A549 (cell line): Measurements from ENCODE around the gene MAP3K2. TPM values are rescaled to one million over a fixed set of nuclear protein-coding genes. Genes with fewer than 3 reads are reported as not detected.

Experiments used
- ATAC-seq, 2 experiments: fragments of 200-7000 bp in 1 of 2; fragments of >200 bp in 1 of 2; cut with Nextera tagmentation in 1 of 2; cut with Tn5 transposase in 1 of 2; 3 replicates each; pipeline versions ENCODE4 v1.8.0 to v1.9.1; 2018 to 2020; ENCODE audit warnings: mild to moderate bottlenecking in 1 of 2, moderate library complexity in 1 of 2
- CTCF ChIA-PET: fragments of 300-600 bp; sonication (Branson Sonifier 250); formaldehyde crosslinking; extraction: SDS; loops from one replicate; lab custom pipeline; 2021; ENCODE audit warnings: antibody characterized with exemption, inconsistent platforms; lab: Yijun Ruan, JAX
- POLR2A ChIA-PET: fragments of 350-600 bp; formaldehyde crosslinking; extraction: SDS; loops from one replicate; lab custom pipeline; 2021; ENCODE audit warnings: antibody characterized with exemption, inconsistent platforms; lab: Yijun Ruan, JAX
- DNase-seq, 2 experiments: peaks; one replicate each; pipeline versions ENCODE4 v3.0.0 to v3.0.0-alpha.2; 2011 to 2016; ENCODE audit warnings: low read depth in 1 of 2, low spot score in 1 of 2
- FAIRE-seq: peaks from 2 replicates; lab custom pipeline; 2011; peaks lifted over from hg19 to GRCh38; lab: Jason Lieb, UNC
- H3K27ac ChIP-seq, 2 experiments: fragments of >200 bp; sonication (Bioruptor Twin); formaldehyde crosslinking; 3 replicates each; pipeline ENCODE4 v1.5.1; 2016 to 2017
- H3K4me1 ChIP-seq: fragments of >200 bp; sonication (Bioruptor Twin); formaldehyde crosslinking; 3 replicates; pipeline ENCODE4 v1.6.1; 2016
- H3K4me2 ChIP-seq: fragments of >200 bp; sonication (Bioruptor Twin); formaldehyde crosslinking; 3 replicates; pipeline ENCODE4 v1.6.1; 2016
- H3K4me3 ChIP-seq: fragments of >200 bp; sonication (Bioruptor Twin); formaldehyde crosslinking; 3 replicates; pipeline ENCODE4 v1.5.1; 2016
- H3K9me3 ChIP-seq: fragments of >200 bp; sonication (Bioruptor Twin); formaldehyde crosslinking; 3 replicates; pipeline ENCODE4 v1.6.1; 2016
- FOSL2 ChIP-seq, 2 experiments: fragments of 450-650 bp in 1 of 2; fragments of >200 bp in 1 of 2; sonication (Bioruptor Twin) in 1 of 2; formaldehyde crosslinking; IDR thresholded peaks; 2 replicates each; pipeline versions ENCODE4 v1.5.0 to v1.6.1; 2016 to 2020; ENCODE audit warnings: mild to moderate bottlenecking in 1 of 2, moderate library complexity in 1 of 2
- HMGXB4 ChIP-seq: fragments of 250-450 bp; sonication (Bioruptor Pico); IDR thresholded peaks from 2 replicates; pipeline ENCODE4 v1.5.0; 2021; ENCODE audit warnings: mild to moderate bottlenecking, moderate library complexity, borderline replicate concordance
- HOXA7 ChIP-seq: fragments of 250-450 bp; sonication (Bioruptor Pico); IDR thresholded peaks from 2 replicates; pipeline ENCODE4 v1.5.0; 2020; ENCODE audit warnings: mild to moderate bottlenecking, moderate library complexity
- KDM1A ChIP-seq: fragments of 200-600 bp; sonication (generic); IDR thresholded peaks from 2 replicates; pipeline ENCODE4 v1.6.1; 2016; ENCODE audit warnings: low read depth, mild to moderate bottlenecking
- MAFK ChIP-seq: fragments of 450-650 bp; IDR thresholded peaks from 2 replicates; pipeline ENCODE4 v1.6.1; 2014; ENCODE audit not compliant: partially characterized antibody
- NFE2L2 ChIP-seq: fragments of 150-350 bp; conservative IDR thresholded peaks from 2 replicates; pipeline ENCODE4 v1.6.1; 2014; ENCODE audit warnings: low read length
- PHF8 ChIP-seq: fragments of 200-600 bp; sonication (generic); IDR thresholded peaks from 2 replicates; pipeline ENCODE4 v1.6.1; 2016; ENCODE audit warnings: low read depth, mild to moderate bottlenecking, antibody characterized with exemption, moderate library complexity, borderline replicate concordance
- POLR2A ChIP-seq: IDR thresholded peaks from 2 replicates; pipeline ENCODE4 v1.6.1; 2012; ENCODE audit warnings: mild to moderate bottlenecking, low read length
- RARB ChIP-seq: fragments of 250-450 bp; sonication (Bioruptor Pico); IDR thresholded peaks from 2 replicates; pipeline ENCODE4 v1.8.0; 2021; ENCODE audit warnings: mild to moderate bottlenecking, moderate library complexity
- REST ChIP-seq: fragments of 200-600 bp; sonication (generic); IDR thresholded peaks from 2 replicates; pipeline ENCODE4 v1.6.1; 2016; ENCODE audit warnings: antibody characterized with exemption, mild to moderate bottlenecking, moderate library complexity
- SMC3 ChIP-seq: fragments of >200 bp; sonication (Bioruptor Twin); formaldehyde crosslinking; IDR thresholded peaks from 3 replicates; pipeline ENCODE4 v1.6.1; 2018; ENCODE audit warnings: inconsistent platforms
- ZFP36 ChIP-seq: fragments of 450-650 bp; IDR thresholded peaks from 2 replicates; pipeline ENCODE4 v1.6.1; 2014; ENCODE audit warnings: borderline replicate concordance; ENCODE audit not compliant: partially characterized antibody
- WGBS: methylation state at CpG from one replicate; pipeline ENCODE4 v1.1.6; 2017; ENCODE audit errors: missing lambda C conversion rate; 5-methylcytosine and 5-hydroxymethylcytosine counted together
- polyA plus RNA-seq, 4 experiments: library from polyadenylated mRNA; depleted of rRNA in 3 of 4; stranded (reverse); fragments of >200 nt; fragmentation: RNase III in 1 of 4; extraction: RNeasy Plus Mini Kit Qiagen cat#74134 plus additional on column Dnase treatment in 1 of 4; gene quantifications; 2 replicates in 3 of 4; 3 replicates in 1 of 4; pipeline ENCODE4 v1.2.3, GENCODE V29; 2011 to 2017
- TF ChIP-seq, protein P1 (sequence below): fragments of >200 bp; sonication (Bioruptor Twin); formaldehyde crosslinking; IDR thresholded peaks from 2 replicates; pipeline ENCODE4 v1.6.1; 2016
- TF ChIP-seq, protein P2 (sequence below): IDR thresholded peaks from 2 replicates; pipeline ENCODE4 v1.6.1; 2012; ENCODE audit warnings: low read depth, borderline replicate concordance

The MAP3K2 gene
- polyA plus RNA-seq, 2 of the 4 experiments (the other 2 are of a cell fraction), result 12.3 to 29.7 TPM

DNA sequence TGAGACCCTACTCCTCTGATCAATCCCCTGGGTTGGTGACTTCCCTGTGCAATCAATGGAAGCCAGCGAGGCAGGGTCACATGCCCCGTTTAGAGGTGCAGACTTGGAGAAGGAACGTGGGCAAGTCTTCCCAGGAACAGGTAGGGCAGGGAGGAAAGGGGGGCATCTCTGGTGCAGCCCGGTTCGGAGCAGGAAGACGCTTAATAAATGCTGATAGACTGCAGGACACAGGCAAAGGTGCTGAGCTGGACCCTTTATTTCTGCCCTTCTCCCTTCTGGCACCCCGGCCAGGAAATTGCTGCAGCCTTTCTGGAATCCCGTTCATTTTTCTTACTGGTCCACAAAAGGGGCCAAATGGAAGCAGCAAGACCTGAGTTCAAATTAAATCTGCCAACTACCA lies 29.6 kb upstream of the MAP3K2 start:
- Histone ChIP-seq H3K27ac (peak overlapping the region; percentile 84 to 97; a peak in 2 of 6 replicates), H3K4me1 (peaks cover 40% of the 10 kb centered on the region), H3K4me2 (no peak overlapping the region), H3K9me3 (peaks cover 6% of the 10 kb centered on the region; the same call in 1 of the 3 replicates), H3K4me3 (no peak overlapping the region)
- ATAC-seq (no peak), FAIRE-seq (no peak), DNase-seq (no peak)
- CTCF ChIA-PET, result interaction anchor here (1.0 to 4.3 kb wide), 3 partner anchors 7 to 62 kb away, joined by 3 to 19 read pairs (median 7); no protein-coding TSS in a partner anchor
- POLR2A ChIA-PET, result no interaction called here
- WGBS, result 91% methylated on average over 8 of the region's 8 CpGs
- TF ChIP-seq FOSL2 (IDR thresholded peaks at IDR 0.05) (no peak), FOSL2 (CRISPR knock-in tag; IDR thresholded peaks at IDR 0.05) (no peak), RARB (CRISPR knock-in tag) (no peak), REST (no peak), KDM1A (no peak), PHF8 (no peak), MAFK (no peak), POLR2A (no peak)
- TF ChIP-seq, protein P1, sequence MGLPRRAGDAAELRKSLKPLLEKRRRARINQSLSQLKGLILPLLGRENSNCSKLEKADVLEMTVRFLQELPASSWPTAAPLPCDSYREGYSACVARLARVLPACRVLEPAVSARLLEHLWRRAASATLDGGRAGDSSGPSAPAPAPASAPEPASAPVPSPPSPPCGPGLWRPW, result no peak
- TF ChIP-seq, protein P2, sequence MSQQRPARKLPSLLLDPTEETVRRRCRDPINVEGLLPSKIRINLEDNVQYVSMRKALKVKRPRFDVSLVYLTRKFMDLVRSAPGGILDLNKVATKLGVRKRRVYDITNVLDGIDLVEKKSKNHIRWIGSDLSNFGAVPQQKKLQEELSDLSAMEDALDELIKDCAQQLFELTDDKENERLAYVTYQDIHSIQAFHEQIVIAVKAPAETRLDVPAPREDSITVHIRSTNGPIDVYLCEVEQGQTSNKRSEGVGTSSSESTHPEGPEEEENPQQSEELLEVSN, result no peak

DNA sequence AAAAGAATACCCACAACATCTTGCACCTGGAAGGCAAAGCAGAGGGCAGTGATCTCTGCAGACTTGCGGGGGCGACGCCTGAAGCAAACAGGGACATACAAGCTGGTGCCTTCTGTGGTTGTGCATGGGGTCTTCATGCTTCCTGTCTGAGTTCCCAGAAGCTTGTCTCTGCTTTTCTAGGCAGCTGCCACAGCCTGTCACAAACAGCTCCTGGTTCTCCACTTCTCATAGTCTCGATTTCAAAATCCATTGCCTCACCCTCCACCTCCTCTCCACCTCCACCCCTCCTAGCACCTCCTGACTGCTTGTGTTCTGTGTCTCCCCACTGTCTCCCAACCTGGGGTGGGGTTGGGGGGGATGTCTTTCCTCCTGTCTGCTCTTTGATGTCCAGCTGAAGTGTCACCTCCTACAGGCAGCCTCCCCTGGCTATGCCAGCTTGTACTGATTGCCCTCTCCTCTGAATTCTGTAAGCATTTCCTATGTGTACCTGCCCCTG lies 28.8 kb upstream of the MAP3K2 start:
- FAIRE-seq (no peak), ATAC-seq (peak in 1 of 2 experiments; percentile 1; a peak in 2 of 6 replicates), DNase-seq (no peak)
- POLR2A ChIA-PET, result no interaction called here
- peaks cover 8% of the 10 kb centered on the region; the same call in 1 of the 3 replicates for H3K9me3 ChIP-seq
- 77% methylated on average over 4 of the region's 4 CpGs for WGBS
- TF ChIP-seq NFE2L2, result no peak
- TF ChIP-seq HMGXB4 (CRISPR knock-in tag), result no peak
- TF ChIP-seq SMC3, result no peak
- TF ChIP-seq ZFP36, result peak; percentile 52
- no peak for TF ChIP-seq HOXA7 (CRISPR knock-in tag)
- H3K4me1 ChIP-seq, result peaks cover 49% of the 10 kb centered on the region
- H3K4me3 ChIP-seq, result no peak overlapping the region
- H3K27ac ChIP-seq, result peak overlapping the region; percentile 84 to 97
- CTCF ChIA-PET, result interaction anchor here (0.9 to 4.3 kb wide), 16 partner anchors 8 to 92 kb away, joined by 3 to 23 read pairs (median 8); no protein-coding TSS in a partner anchor
- peak overlapping the region; percentile 72 for H3K4me2 ChIP-seq
